Adrenal gland (tissue), 12 donors: ENCODE measurements around the gene TP53I3. TPM values are rescaled to one million over a fixed set of nuclear protein-coding genes. Genes with fewer than 3 reads are reported as not detected.

ENCODE experiments used
- DNase-seq, 7 donors: peaks; one replicate each; pipeline ENCODE4 v3.0.0-alpha.2; 2019 to 2020
- H3K27ac ChIP-seq, 5 donors: fragments of 200-600 bp; sonication (generic) in 4 of 5; 1 replicate in 3 of 5; 2 replicates in 2 of 5; pipeline versions ENCODE4 v1.5.1 to v1.8.0; 2016 to 2020; ENCODE audit warnings: mild to moderate bottlenecking in 1 of 5
- H3K27me3 ChIP-seq: fragments of 200-600 bp; 2 replicates; pipeline ENCODE4 v1.8.0; 2021
- H3K36me3 ChIP-seq, 2 donors: fragments of 200-600 bp; replicated peaks in 1 of 2; 1 replicate in 1 of 2; 2 replicates in 1 of 2; pipeline versions ENCODE4 v1.5.1 to v1.8.0; 2018 to 2022
- H3K4me1 ChIP-seq, 2 donors: fragments of 200-600 bp; replicated peaks in 1 of 2; 1 replicate in 1 of 2; 2 replicates in 1 of 2; pipeline versions ENCODE4 v1.5.1 to v1.8.0; 2018 to 2021
- H3K4me3 ChIP-seq, 4 donors: fragments of 200-600 bp; sonication (generic) in 3 of 4; one replicate each; pipeline ENCODE4 v1.5.1; 2016 to 2018
- H3K9me3 ChIP-seq, 3 donors: fragments of 200-600 bp; sonication (generic) in 1 of 3; replicated peaks in 1 of 3; 1 replicate in 2 of 3; 2 replicates in 1 of 3; pipeline versions ENCODE4 v1.5.1 to v1.8.0; 2016 to 2021
- POLR2A ChIP-seq, 2 donors: fragments of 450-650 bp; IDR thresholded peaks; one replicate each; pipeline ENCODE4 v1.6.1; 2017; ENCODE audit warnings: antibody characterized with exemption in 2 of 2, mild to moderate bottlenecking in 2 of 2, moderate library complexity in 1 of 2
- WGBS, 4 donors: extraction: QIAGEN DNeasy Blood & Tissue Kit in 2 of 4; methylation state at CpG; one replicate each; pipeline versions ENCODE4 v1.1.5 to v1.1.7; 2013 to 2017; 5-methylcytosine and 5-hydroxymethylcytosine counted together
- intact Hi-C, 2 donors: fragments of 100-400 bp; cut with DNase I; formaldehyde crosslinking; loops; one replicate each; pipeline versions ENCODE4 v1.14.1 to v1.15.0; 2022 to 2023
- polyA plus RNA-seq, 3 donors: library from polyadenylated mRNA; stranded (reverse); fragments of 200-250 nt in 2 of 3; fragments of 350-450 nt in 1 of 3; fragmentation: Illumina TruSeq in 1 of 3; extraction: RNeasy Lipid Tissue Mini Kit (QIAGEN cat#74804) in 1 of 3; gene quantifications; one replicate each; pipeline ENCODE4 v1.2.3, GENCODE V29; 2013 to 2014
- total RNA-seq, 9 donors: library from RNA; depleted of rRNA in 4 of 9; stranded (reverse); fragments of >200 nt in 4 of 9; fragments of 120-200 nt in 1 of 9; fragmentation: NEBNext Ultra II Directional in 1 of 9; extraction: Animal tissue kit (Norgen Biotek cat#: 25700) in 1 of 9; gene quantifications; one replicate each; pipeline versions ENCODE4 v1.1.0 to v1.2.4, GENCODE V29; 2013 to 2023
- TF ChIP-seq, protein P1 (sequence below), 6 experiments: fragments of 450-650 bp in 4 of 6; fragments of 200-600 bp in 2 of 6; sonication (generic) in 1 of 6; IDR thresholded peaks; 1 replicate in 5 of 6; 2 replicates in 1 of 6; pipeline versions ENCODE4 v1.5.1 to v1.8.0; 2016 to 2021; ENCODE audit warnings: antibody characterized with exemption in 6 of 6, mild to moderate bottlenecking in 2 of 6, moderate library complexity in 1 of 6
- donor health status: healthy with polysubstance abuse.
- donor health status: Bipolar disorder and iron deficiency.
- donor health status: DM: yes; HTN: yes; CAD: no.
- donor health status: DM: no; HTN: no; CAD: no.
- donor health status: DM: no; HTN: no; CAD: no.
- donor health status: DM: yes; HTN: yes; CAD: no.

TP53I3 gene
- total and polyA plus RNA-seq, 12 donors: 18.4 to 50.0 (median 27.3) TPM

DNA sequence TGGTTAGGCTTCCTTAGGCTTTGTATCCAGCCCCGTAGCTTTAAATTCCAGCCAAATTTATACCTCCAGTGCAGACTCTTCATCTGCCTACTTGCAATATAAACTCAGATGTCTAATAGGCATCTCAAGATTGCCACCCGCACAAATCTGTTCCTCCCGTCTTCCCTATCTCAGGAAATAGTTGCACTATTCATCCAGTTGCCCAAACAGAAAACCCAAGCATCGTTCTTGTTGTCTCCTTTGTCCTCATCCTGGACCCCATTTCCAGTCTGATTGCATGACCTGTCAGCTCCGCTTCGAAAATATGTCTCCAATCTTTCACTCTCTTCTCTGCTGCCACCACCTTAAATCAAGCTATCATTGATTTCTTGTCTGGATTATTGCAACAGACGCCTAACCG is 32.8 kb downstream of the TP53I3 start:
- Histone ChIP-seq H3K9me3 (no peaks in the 10 kb centered on the region), H3K36me3 (no peaks in the 10 kb centered on the region), H3K4me1 (peaks cover 0 to 7% of the 10 kb centered on the region in 2 donors), H3K27me3 (no peaks in the 10 kb centered on the region), H3K4me3 (no peak overlapping the region), H3K27ac (no peak overlapping the region)
- no peak for DNase-seq
- intact Hi-C loops: no loop called here
- no peak for TF ChIP-seq POLR2A (IDR thresholded peaks at IDR 0.05)
- TF ChIP-seq, protein P1, sequence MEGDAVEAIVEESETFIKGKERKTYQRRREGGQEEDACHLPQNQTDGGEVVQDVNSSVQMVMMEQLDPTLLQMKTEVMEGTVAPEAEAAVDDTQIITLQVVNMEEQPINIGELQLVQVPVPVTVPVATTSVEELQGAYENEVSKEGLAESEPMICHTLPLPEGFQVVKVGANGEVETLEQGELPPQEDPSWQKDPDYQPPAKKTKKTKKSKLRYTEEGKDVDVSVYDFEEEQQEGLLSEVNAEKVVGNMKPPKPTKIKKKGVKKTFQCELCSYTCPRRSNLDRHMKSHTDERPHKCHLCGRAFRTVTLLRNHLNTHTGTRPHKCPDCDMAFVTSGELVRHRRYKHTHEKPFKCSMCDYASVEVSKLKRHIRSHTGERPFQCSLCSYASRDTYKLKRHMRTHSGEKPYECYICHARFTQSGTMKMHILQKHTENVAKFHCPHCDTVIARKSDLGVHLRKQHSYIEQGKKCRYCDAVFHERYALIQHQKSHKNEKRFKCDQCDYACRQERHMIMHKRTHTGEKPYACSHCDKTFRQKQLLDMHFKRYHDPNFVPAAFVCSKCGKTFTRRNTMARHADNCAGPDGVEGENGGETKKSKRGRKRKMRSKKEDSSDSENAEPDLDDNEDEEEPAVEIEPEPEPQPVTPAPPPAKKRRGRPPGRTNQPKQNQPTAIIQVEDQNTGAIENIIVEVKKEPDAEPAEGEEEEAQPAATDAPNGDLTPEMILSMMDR (IDR thresholded peaks at IDR 0.05): no peak
- 88 to 90% (median 90%) methylated on average over 8 of the region's 8 CpGs for WGBS, 4 donors

DNA sequence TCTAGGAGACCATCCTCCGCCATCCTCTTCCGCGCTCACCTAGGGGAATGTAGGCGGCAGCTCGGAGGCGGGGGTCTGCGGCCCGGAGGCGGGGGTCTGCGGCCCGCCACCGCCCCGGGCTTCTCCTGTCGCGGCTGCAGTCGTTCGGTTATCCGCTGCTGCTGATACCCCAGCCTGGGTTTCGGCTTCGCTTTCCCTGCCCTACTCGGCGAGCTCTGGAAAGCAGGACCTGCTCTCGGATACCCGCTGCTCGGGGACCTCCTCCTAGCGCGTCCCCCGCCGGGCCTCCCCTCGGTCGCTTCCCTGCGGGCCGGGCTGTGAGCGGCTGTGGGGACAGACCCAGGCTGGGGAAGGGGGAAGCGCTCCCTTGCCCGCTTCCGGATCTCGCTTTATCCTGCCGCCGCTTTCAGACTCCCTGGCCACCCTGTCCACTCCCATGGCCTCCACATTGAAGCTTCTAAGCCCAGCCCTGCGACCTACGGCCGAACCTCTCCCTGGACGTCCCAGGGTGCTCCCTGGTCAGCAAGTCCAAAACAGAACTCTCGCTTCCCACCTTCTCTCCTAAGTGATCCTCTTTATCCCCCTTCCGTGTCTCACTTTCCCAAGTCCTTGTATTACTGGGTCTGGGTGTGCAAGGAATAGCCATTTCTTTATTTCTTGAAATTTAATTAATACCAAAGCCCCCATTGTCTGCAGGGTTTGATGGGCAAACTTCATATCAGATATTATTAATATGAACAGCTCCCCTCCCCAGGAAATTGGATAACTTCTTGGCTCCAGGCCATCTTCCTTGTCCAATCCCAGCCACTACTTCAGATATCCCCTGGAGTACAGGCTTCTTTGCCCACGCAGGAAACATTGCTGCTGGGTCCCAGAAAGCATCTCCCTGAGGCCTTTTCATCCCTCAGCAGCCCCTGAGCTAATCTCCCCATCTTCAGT is 34.3 kb downstream of the TP53I3 start:
- intact Hi-C loops: no loop called here
- H3K4me1 ChIP-seq: peaks cover 0 to 16% of the 10 kb centered on the region in 2 donors
- no peaks in the 10 kb centered on the region for H3K9me3 ChIP-seq
- H3K4me3 ChIP-seq: peak overlapping the region in 3 of 4 donors; percentile 51 to 94 (median 91)
- no peaks in the 10 kb centered on the region for H3K27me3 ChIP-seq
- H3K36me3 ChIP-seq: no peaks in the 10 kb centered on the region
- H3K27ac ChIP-seq: peak overlapping the region in 3 of 5 donors; percentile 50 to 53 (median 52)
- TF ChIP-seq, protein P1 (IDR thresholded peaks at IDR 0.05): no peak
- TF ChIP-seq POLR2A (IDR thresholded peaks at IDR 0.05): no peak
- WGBS, 4 donors: 6 to 14% (median 9%) methylated on average over 17 to 47 of the region's 47 CpGs
- peak; percentile 22 to 53 (median 35) for DNase-seq

DNA sequence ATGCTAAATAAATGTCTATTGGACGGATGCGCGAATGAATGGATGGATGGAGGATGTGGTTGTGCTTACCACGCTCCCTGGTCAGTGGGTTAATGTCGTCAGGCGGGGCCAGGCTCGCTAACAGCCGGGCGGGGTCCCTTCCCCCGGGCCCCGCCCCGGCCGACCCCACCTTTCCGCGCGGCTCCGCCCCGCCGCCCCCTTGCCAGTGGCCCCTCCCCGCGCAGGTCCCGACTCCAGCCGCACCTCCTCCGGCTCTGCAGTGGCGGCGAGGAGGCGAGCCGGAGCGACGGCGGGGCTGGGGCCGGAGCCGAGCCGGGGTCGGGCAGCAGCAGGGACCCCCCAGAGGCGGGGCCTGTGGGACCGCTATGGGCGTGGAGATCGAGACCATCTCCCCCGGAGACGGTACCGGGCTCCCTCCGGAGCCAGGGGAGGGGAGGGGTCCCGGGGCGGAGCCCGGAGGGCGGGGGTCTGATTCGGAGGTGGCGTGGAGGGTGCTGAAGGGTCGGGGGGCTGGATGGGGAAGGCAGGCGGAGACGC is 35.1 kb downstream of the TP53I3 start, which contains the start of gene FKBP1B:
FKBP1B (plus strand) TSS at position 257 of the 537 bp plus-strand sequence; CDS start at position 366, 109 bp downstream.
- no peaks in the 10 kb centered on the region for H3K27me3 ChIP-seq
- H3K9me3 ChIP-seq: no peaks in the 10 kb centered on the region
- H3K4me1 ChIP-seq: peaks cover 0 to 16% of the 10 kb centered on the region in 2 donors
- peak in 6 of 7 donors; percentile 26 to 65 (median 42) for DNase-seq
- WGBS, 4 donors: 0 to 3% (median 1%) methylated on average over 11 to 52 of the region's 52 CpGs
- TF ChIP-seq POLR2A (IDR thresholded peaks at IDR 0.05): no peak
- TF ChIP-seq, protein P1 (IDR thresholded peaks at IDR 0.05): no peak
- H3K36me3 ChIP-seq: no peaks in the 10 kb centered on the region
- H3K4me3 ChIP-seq: peak within 1 kb of the TSS; percentile 18 to 94 (median 71)
- H3K27ac ChIP-seq: peak within 1 kb of the TSS in 3 of 5 donors; percentile 50 to 53 (median 52)
- intact Hi-C loops: no loop called here

DNA sequence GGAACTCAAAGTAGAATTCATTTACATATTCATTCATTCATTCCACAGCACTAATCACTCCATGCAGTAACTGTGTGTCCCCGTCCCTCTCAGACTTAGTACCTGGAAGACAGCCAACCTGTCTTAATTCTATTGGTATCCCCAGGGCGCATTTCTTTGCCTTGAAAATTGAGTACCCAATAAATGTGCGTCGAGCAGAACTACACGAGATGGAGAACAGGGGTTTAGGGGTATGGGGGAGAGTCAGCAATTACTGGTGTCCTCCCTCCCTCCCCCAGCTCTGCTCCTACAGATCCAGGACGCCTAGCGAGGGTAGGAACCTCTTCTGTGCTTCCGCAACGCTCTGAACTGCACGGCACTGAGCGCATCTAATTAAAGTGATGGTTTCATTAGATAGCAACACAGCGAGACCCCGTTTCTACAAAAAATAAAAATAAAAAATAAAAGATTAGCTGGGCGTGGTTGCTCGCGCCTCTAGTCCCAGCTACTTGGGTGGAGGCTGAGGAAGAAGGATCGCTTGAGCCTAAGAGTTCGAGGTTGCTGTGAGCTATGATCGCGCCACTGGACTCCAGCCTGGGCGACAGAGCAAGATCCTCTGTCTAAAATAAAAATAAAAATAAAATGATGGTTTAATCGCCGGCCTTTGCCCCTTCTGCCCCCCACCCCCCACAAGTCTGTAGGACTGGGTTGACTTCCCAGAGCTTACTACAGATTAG is 35.7 kb downstream of the TP53I3 start:
- DNase-seq: peak in 1 of 7 donors; percentile 45
- Histone ChIP-seq H3K4me3 (peak overlapping the region in 2 of 4 donors; percentile 91 to 94), H3K9me3 (no peaks in the 10 kb centered on the region), H3K4me1 (peaks cover 0 to 16% of the 10 kb centered on the region in 2 donors), H3K27me3 (no peaks in the 10 kb centered on the region), H3K27ac (no peak overlapping the region), H3K36me3 (no peaks in the 10 kb centered on the region)
- TF ChIP-seq, protein P1 (IDR thresholded peaks at IDR 0.05): no peak
- no peak for TF ChIP-seq POLR2A (IDR thresholded peaks at IDR 0.05)
- WGBS, 4 donors: 22 to 36% (median 24%) methylated on average over 23 of the region's 23 CpGs
- intact Hi-C loops: no loop called here
